HEK293 (cell line): ENCODE measurements around the gene PGAP6.
"Not testable (repeated sequence)": the region's sequence is repeated elsewhere in the genome, so short reads cannot be mapped to it uniquely, and the experiment has no call there.

ENCODE experiments used
- CTCF ChIA-PET: fragments of 350-600 bp; formaldehyde crosslinking; extraction: SDS; loops from one replicate; lab custom pipeline; 2021; ENCODE audit warnings: antibody characterized with exemption; lab: Yijun Ruan, JAX
- POLR2A ChIA-PET: fragments of 300-600 bp; formaldehyde crosslinking; extraction: SDS; loops from one replicate; lab custom pipeline; 2020; ENCODE audit warnings: antibody characterized with exemption, inconsistent platforms; lab: Yijun Ruan, JAX
- H3K27ac ChIP-seq: fragments of 200-500 bp; sonication (Bioruptor generic); 2 replicates; pipeline ENCODE4 v1.5.1; 2014; ENCODE audit warnings: low read depth, low read length, control low read depth, inconsistent platforms; ENCODE audit errors: extremely low read depth
- H3K36me3 ChIP-seq, 2 experiments: fragments of 200-500 bp in 1 of 2; sonication (Bioruptor generic) in 1 of 2; 1 replicate in 1 of 2; 2 replicates in 1 of 2; pipeline ENCODE4 v1.5.1; 2014 to 2017; ENCODE audit warnings: inconsistent platforms in 2 of 2, low read length in 2 of 2; ENCODE audit not compliant: control insufficient read depth in 2 of 2, insufficient read depth in 1 of 2
- H3K4me1 ChIP-seq: fragments of 200-500 bp; sonication (Bioruptor generic); 2 replicates; pipeline ENCODE4 v1.5.1; 2014; ENCODE audit warnings: mild to moderate bottlenecking, low read length, inconsistent platforms; ENCODE audit not compliant: control insufficient read depth, insufficient read depth
- H3K4me3 ChIP-seq: 2 replicates; pipeline ENCODE4 v1.5.1; 2011; ENCODE audit warnings: low read depth, mild to moderate bottlenecking, control low read depth, low read length, moderate library complexity
- H3K9me3 ChIP-seq: fragments of 200-500 bp; sonication (Bioruptor generic); 2 replicates; pipeline ENCODE4 v1.5.1; 2014; ENCODE audit warnings: low read depth, low read length, inconsistent platforms; ENCODE audit not compliant: control insufficient read depth, insufficient read depth
- BCL11A ChIP-seq: fragments of 450-650 bp; formaldehyde crosslinking; IDR thresholded peaks from 2 replicates; pipeline ENCODE4 v1.5.1; 2016; ENCODE audit warnings: low read depth, missing biosample characterization, missing genetic modification characterization
- EGR2 ChIP-seq: fragments of 450-650 bp; formaldehyde crosslinking; IDR thresholded peaks from 2 replicates; pipeline ENCODE4 v1.5.1; 2016; ENCODE audit warnings: low read depth, missing biosample characterization, missing genetic modification characterization
- HOXC10 ChIP-seq: sonication (generic); formaldehyde crosslinking; IDR thresholded peaks from 2 replicates; pipeline ENCODE4 v1.8.1; 2023; ENCODE audit warnings: mild to moderate bottlenecking, missing genetic modification reagents
- HOXD13 ChIP-seq: sonication (generic); formaldehyde crosslinking; IDR thresholded peaks from 2 replicates; pipeline ENCODE4 v1.8.0; 2022; ENCODE audit warnings: missing genetic modification reagents, borderline replicate concordance
- KLF16 ChIP-seq: fragments of 450-650 bp; formaldehyde crosslinking; IDR thresholded peaks from 2 replicates; pipeline ENCODE4 v1.5.1; 2017; ENCODE audit warnings: missing biosample characterization, missing genetic modification characterization
- ZFHX2 ChIP-seq: fragments of 450-650 bp; formaldehyde crosslinking; conservative IDR thresholded peaks from 2 replicates; pipeline ENCODE4 v1.5.1; 2016; ENCODE audit warnings: missing biosample characterization, missing genetic modification characterization
- ZNF37A ChIP-seq: fragments of 450-650 bp; IDR thresholded peaks from 2 replicates; pipeline ENCODE4 v1.5.1; 2018; ENCODE audit warnings: missing biosample characterization, missing genetic modification characterization
- ZNF391 ChIP-seq: fragments of 450-650 bp; formaldehyde crosslinking; IDR thresholded peaks from 2 replicates; pipeline ENCODE4 v1.5.1; 2016; ENCODE audit warnings: low read depth, missing biosample characterization, missing genetic modification characterization, borderline replicate concordance
- ZNF423 ChIP-seq: fragments of 450-650 bp; formaldehyde crosslinking; IDR thresholded peaks from 2 replicates; pipeline ENCODE4 v1.5.1; 2016; ENCODE audit warnings: missing biosample characterization, missing genetic modification characterization
- ZNF558 ChIP-seq: fragments of 450-650 bp; formaldehyde crosslinking; IDR thresholded peaks from 2 replicates; pipeline ENCODE4 v1.5.1; 2016; ENCODE audit warnings: missing biosample characterization, missing genetic modification characterization
- ZNF660 ChIP-seq: fragments of 450-650 bp; IDR thresholded peaks from 2 replicates; pipeline ENCODE4 v1.5.1; 2018; ENCODE audit warnings: missing biosample characterization, mild to moderate bottlenecking, missing genetic modification characterization
- ZXDB ChIP-seq: fragments of 450-650 bp; formaldehyde crosslinking; IDR thresholded peaks from 2 replicates; pipeline ENCODE4 v1.5.1; 2016; ENCODE audit warnings: missing biosample characterization, missing genetic modification characterization
- TF ChIP-seq, protein P1 (sequence below): fragments of 450-650 bp; formaldehyde crosslinking; IDR thresholded peaks from 2 replicates; pipeline ENCODE4 v1.5.1; 2016; ENCODE audit warnings: missing biosample characterization, missing genetic modification characterization
- TF ChIP-seq, protein P2 (sequence below): fragments of 450-650 bp; formaldehyde crosslinking; IDR thresholded peaks from 2 replicates; pipeline ENCODE4 v1.5.1; 2016; ENCODE audit warnings: missing biosample characterization, missing genetic modification characterization
- TF ChIP-seq, protein P3 (sequence below): fragments of 450-650 bp; formaldehyde crosslinking; IDR thresholded peaks from 2 replicates; pipeline ENCODE4 v1.5.1; 2016; ENCODE audit warnings: missing biosample characterization, missing genetic modification characterization

The PGAP6 gene

DNA sequence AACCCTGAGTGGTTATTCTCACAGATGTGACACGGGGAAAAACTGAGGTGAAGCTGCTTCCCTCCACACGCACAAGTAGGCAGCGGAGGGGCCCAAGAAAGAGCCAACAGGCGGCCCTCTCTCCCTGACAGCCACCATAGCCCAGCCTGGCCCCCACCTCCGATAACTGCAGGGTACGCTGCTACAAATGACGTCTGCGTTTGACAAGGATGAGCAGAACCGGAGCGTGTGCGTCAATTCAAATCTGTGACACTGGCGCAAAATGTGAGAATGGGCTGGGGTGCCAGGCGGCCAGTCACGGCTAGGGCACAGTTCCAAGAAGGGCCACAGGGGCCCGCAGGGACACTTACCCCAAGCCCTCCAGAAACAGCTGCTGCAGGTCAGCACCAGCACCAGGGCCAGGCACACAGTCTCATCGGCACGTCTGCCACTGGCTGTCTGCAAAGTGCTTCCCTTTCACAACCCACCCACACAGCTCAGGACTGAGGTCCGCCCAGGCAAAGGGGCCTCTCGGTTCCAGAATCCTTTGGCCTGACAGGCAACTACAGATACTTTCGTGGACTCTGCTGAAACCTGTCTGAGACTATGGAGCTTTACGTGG, 43.7 kb downstream of the PGAP6 start:
- no peak overlapping the region for H3K4me3 ChIP-seq
- ChIA-PET POLR2A (interaction anchor here (1.5 to 1.9 kb wide), 2 partner anchors 13 to 14 kb away, joined by 4 to 9 read pairs; no protein-coding TSS in a partner anchor), CTCF (interaction anchor here (0.5 to 2.2 kb wide), 6 partner anchors 13 to 220 kb away, joined by 3 to 7 read pairs (median 3); no protein-coding TSS in a partner anchor)
- H3K36me3 ChIP-seq, result peaks cover 0 to 8% of the 10 kb centered on the region in 2 experiments; a peak in 1 of 3 replicates
- peak; percentile 73; the same call in 1 of the 2 replicates for TF ChIP-seq ZNF558 (tag by site-specific recombination)
- TF ChIP-seq BCL11A (tag by site-specific recombination), result no peak
- peak; percentile 46 for TF ChIP-seq EGR2 (tag by site-specific recombination)
- TF ChIP-seq HOXD13 (CRISPR knock-in tag), result no peak
- peak; percentile 78 for TF ChIP-seq ZFHX2
- H3K27ac ChIP-seq, result no peak overlapping the region
- peaks cover 6% of the 10 kb centered on the region; the same call in 1 of the 2 replicates for H3K4me1 ChIP-seq
- no peaks in the 10 kb centered on the region for H3K9me3 ChIP-seq

DNA sequence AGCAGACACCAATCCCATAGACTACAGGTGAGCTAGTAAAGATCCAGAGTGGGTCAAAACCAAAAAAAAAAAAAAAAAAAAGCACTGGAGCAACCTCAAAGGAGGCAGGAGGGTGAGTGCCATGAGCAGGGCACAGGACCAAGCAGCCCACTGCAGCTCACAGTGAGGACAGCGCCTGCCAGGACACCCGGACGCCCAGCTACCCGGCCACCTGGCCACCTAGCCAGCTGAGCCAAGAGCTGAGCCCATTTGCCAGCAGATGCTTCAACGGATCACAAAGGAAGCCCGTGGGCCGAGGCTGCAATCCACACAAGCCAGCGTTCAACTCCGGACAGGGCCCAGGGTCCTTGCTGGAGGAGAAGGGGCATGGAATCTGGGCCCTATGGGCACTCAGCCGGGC, 44.3 kb downstream of the PGAP6 start:
- ChIA-PET POLR2A (interaction anchor here (0.6 to 1.9 kb wide), 3 partner anchors 13 to 225 kb away, joined by 3 to 9 read pairs (median 4); no protein-coding TSS in a partner anchor), CTCF (interaction anchor here (1.2 to 2.2 kb wide), 3 partner anchors 14 to 156 kb away, joined by 3 to 7 read pairs (median 3); no protein-coding TSS in a partner anchor)
- H3K9me3 ChIP-seq, result no peaks in the 10 kb centered on the region
- peaks cover 0 to 3% of the 10 kb centered on the region in 2 experiments; a peak in 1 of 3 replicates for H3K36me3 ChIP-seq
- TF ChIP-seq HOXD13 (CRISPR knock-in tag) (no peak), KLF16 (tag by site-specific recombination) (no peak), ZNF391 (tag by site-specific recombination) (no peak), HOXC10 (CRISPR knock-in tag) (no peak), ZNF37A (tag by site-specific recombination) (no peak)
- TF ChIP-seq, protein P1, sequence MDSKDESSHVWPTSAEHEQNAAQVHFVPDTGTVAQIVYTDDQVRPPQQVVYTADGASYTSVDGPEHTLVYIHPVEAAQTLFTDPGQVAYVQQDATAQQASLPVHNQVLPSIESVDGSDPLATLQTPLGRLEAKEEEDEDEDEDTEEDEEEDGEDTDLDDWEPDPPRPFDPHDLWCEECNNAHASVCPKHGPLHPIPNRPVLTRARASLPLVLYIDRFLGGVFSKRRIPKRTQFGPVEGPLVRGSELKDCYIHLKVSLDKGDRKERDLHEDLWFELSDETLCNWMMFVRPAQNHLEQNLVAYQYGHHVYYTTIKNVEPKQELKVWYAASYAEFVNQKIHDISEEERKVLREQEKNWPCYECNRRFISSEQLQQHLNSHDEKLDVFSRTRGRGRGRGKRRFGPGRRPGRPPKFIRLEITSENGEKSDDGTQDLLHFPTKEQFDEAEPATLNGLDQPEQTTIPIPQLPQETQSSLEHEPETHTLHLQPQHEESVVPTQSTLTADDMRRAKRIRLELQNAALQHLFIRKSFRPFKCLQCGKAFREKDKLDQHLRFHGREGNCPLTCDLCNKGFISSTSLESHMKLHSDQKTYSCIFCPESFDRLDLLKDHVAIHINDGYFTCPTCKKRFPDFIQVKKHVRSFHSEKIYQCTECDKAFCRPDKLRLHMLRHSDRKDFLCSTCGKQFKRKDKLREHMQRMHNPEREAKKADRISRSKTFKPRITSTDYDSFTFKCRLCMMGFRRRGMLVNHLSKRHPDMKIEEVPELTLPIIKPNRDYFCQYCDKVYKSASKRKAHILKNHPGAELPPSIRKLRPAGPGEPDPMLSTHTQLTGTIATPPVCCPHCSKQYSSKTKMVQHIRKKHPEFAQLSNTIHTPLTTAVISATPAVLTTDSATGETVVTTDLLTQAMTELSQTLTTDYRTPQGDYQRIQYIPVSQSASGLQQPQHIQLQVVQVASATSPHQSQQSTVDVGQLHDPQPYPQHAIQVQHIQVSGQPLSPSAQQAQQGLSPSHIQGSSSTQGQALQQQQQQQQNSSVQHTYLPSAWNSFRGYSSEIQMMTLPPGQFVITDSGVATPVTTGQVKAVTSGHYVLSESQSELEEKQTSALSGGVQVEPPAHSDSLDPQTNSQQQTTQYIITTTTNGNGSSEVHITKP (tag by site-specific recombination), result no peak
- peaks cover 6% of the 10 kb centered on the region; the same call in 1 of the 2 replicates for H3K4me1 ChIP-seq
- H3K27ac ChIP-seq, result no peak overlapping the region
- H3K4me3 ChIP-seq, result no peak overlapping the region

DNA sequence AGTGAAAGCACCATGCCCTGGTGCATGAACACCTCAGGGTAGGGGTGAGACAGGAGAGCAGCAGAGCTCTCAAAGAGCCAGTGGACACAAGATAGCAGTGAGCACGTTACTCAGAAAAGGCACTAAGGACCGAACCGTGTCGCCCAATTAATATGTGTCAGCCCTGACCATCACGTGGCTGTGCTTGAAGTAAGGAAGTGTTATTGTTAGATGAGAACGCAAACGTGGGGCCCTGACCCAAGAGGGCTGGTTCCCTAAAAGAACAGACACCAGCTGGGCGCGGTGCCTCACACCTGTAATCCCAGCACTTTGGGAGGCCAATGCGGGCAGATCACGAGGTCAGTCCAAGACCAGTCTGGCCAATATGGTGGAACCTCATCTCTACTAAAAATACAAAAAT, 45.5 kb downstream of the PGAP6 start:
- Histone ChIP-seq H3K4me1 (peaks cover 6% of the 10 kb centered on the region; the same call in 1 of the 2 replicates), H3K4me3 (no peak overlapping the region), H3K27ac (no peak overlapping the region), H3K36me3 (no peaks in the 10 kb centered on the region), H3K9me3 (no peaks in the 10 kb centered on the region)
- POLR2A ChIA-PET, result interaction anchor here (0.7 to 1.9 kb wide), 2 partner anchors 12 to 224 kb away, joined by 6 to 9 read pairs; no protein-coding TSS in a partner anchor
- TF ChIP-seq ZNF660 (no peak), ZXDB (tag by site-specific recombination) (no peak)
- CTCF ChIA-PET, result interaction anchor here (0.6 to 2.2 kb wide), 3 partner anchors 16 to 184 kb away, joined by 3 to 7 read pairs (median 3); partner anchors contain the start of gene HBZ

DNA sequence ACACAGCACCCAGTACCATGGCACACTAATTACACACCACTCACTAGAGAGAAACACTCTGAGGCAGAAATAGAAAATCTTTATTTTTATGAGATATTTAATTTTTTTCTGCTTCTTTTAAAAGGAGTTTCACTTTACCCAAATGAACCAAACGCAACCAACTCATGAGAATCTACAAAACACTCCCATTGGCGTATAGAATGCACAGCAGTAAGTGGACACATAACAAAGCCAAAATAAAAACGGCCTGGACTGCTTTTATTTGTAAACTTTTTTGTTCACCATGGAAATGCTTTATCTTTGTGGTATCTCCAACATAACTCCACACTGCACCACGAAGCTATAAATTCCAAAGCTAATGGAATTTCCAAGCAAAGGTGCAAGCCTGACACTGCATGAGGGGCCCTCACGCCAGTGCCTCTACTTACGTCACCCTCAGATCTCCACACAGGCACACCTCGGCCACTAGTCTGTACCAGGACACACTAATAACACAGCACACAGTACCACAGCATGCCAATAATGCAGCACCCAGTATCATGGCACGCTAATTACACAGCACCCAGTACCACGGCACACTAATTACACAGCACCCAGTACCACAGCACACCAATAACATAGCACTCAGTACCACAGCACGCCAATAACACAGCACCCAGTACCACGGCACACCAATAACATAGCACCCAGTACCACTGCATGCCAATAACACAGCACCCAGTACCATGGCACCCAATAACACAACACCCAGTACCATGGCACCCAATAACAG, 46.7 kb downstream of the PGAP6 start:
- H3K9me3 ChIP-seq, H3K4me1 ChIP-seq, H3K36me3 ChIP-seq, POLR2A ChIA-PET, H3K27ac ChIP-seq, H3K4me3 ChIP-seq, CTCF ChIA-PET: not testable (repeated sequence)
- TF ChIP-seq, protein P2, sequence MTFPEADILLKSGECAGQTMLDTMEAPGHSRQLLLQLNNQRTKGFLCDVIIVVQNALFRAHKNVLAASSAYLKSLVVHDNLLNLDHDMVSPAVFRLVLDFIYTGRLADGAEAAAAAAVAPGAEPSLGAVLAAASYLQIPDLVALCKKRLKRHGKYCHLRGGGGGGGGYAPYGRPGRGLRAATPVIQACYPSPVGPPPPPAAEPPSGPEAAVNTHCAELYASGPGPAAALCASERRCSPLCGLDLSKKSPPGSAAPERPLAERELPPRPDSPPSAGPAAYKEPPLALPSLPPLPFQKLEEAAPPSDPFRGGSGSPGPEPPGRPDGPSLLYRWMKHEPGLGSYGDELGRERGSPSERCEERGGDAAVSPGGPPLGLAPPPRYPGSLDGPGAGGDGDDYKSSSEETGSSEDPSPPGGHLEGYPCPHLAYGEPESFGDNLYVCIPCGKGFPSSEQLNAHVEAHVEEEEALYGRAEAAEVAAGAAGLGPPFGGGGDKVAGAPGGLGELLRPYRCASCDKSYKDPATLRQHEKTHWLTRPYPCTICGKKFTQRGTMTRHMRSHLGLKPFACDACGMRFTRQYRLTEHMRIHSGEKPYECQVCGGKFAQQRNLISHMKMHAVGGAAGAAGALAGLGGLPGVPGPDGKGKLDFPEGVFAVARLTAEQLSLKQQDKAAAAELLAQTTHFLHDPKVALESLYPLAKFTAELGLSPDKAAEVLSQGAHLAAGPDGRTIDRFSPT, result peak; percentile 79
- TF ChIP-seq, protein P3, sequence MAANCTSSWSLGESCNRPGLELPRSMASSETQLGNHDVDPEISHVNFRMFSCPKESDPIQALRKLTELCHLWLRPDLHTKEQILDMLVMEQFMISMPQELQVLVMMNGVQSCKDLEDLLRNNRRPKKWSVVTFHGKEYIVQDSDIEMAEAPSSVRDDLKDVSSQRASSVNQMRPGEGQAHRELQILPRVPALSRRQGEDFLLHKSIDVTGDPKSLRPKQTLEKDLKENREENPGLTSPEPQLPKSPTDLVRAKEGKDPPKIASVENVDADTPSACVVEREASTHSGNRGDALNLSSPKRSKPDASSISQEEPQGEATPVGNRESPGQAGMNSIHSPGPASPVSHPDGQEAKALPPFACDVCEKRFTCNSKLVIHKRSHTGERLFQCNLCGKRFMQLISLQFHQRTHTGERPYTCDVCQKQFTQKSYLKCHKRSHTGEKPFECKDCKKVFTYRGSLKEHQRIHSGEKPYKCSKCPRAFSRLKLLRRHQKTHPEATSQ (tag by site-specific recombination), result peak; percentile 37; the same call in 1 of the 2 replicates
- TF ChIP-seq ZNF423 (tag by site-specific recombination), result 0 out of 2 replicates have a peak, but pooled peaks have one; percentile 39
